ENCODE data around the gene SEMA4D.
A peak's percentile ranks its signal among the peaks of the same experiment; 100 is the strongest.

Gene SEMA4D

GRCh38 chr9:89422151-89422975 is 75.5 kb downstream of the SEMA4D start:
- no peak for DNase-seq (ENCODE audit: extremely low spot score)
- ChIA-PET POLR2A (no interaction called here), CTCF (interaction anchor here (1.2 to 1.9 kb wide), 3 partner anchors 12 to 153 kb away, joined by 3 to 6 read pairs (median 5); no protein-coding TSS in a partner anchor)
- TF ChIP-seq CTCF (IDR thresholded peaks at IDR 0.05; ENCODE audit: control extremely low read depth, extremely low read depth, low read depth, missing control alignments), result no peak

- no peak for DNase-seq (ENCODE audit: extremely low spot score)
- TF ChIP-seq CTCF (IDR thresholded peaks at IDR 0.05; ENCODE audit: control extremely low read depth, extremely low read depth, low read depth, missing control alignments), result no peak
- ChIA-PET POLR2A (no interaction called here), CTCF (no interaction called here)
Observed at GRCh38 chr9:89421595-89421994, 76.3 kb downstream of the SEMA4D start.

GRCh38 chr9:89420397-89421178 is 77.3 kb downstream of the SEMA4D start:
- no peak for TF ChIP-seq CTCF (IDR thresholded peaks at IDR 0.05; ENCODE audit: control extremely low read depth, extremely low read depth, low read depth, missing control alignments)
- no peak for DNase-seq (ENCODE audit: extremely low spot score)
- CTCF ChIA-PET, result interaction anchor here (1.0 kb wide), 2 partner anchors 9 to 10 kb away, joined by 3 to 4 read pairs; no protein-coding TSS in a partner anchor
- POLR2A ChIA-PET, result no interaction called here

GRCh38 chr9:89419978-89420394 is 77.9 kb downstream of the SEMA4D start:
- ChIA-PET CTCF (interaction anchor here (1.4 to 4.1 kb wide), 2 partner anchors 10 to 32 kb away, joined by 7 to 34 read pairs; no protein-coding TSS in a partner anchor), POLR2A (no interaction called here)
- TF ChIP-seq CTCF (IDR thresholded peaks at IDR 0.05; ENCODE audit: control extremely low read depth, extremely low read depth, low read depth, missing control alignments), result no peak
- DNase-seq (ENCODE audit: extremely low spot score), result no peak

- CTCF ChIA-PET, result interaction anchor here (1.0 to 4.1 kb wide), 6 partner anchors 9 to 130 kb away, joined by 3 to 34 read pairs (median 7); no protein-coding TSS in a partner anchor
- no peak for TF ChIP-seq CTCF (IDR thresholded peaks at IDR 0.05; ENCODE audit: control extremely low read depth, extremely low read depth, low read depth, missing control alignments)
- POLR2A ChIA-PET, result interaction anchor here (1.4 kb wide), 1 partner anchor 9 kb away, joined by 4 read pairs; no protein-coding TSS in a partner anchor
- peak; percentile 69 for DNase-seq (ENCODE audit: extremely low spot score)
Observed at GRCh38 chr9:89418882-89419640, 78.9 kb downstream of the SEMA4D start.

GRCh38 chr9:89418474-89418845 is 79.5 kb downstream of the SEMA4D start:
- no peak for TF ChIP-seq CTCF (IDR thresholded peaks at IDR 0.05; ENCODE audit: control extremely low read depth, extremely low read depth, low read depth, missing control alignments)
- POLR2A ChIA-PET, result interaction anchor here (1.4 kb wide), 1 partner anchor 9 kb away, joined by 4 read pairs; no protein-coding TSS in a partner anchor
- CTCF ChIA-PET, result interaction anchor here (1.0 to 4.1 kb wide), 6 partner anchors 8 to 130 kb away, joined by 3 to 34 read pairs (median 7); no protein-coding TSS in a partner anchor
- DNase-seq (ENCODE audit: extremely low spot score), result no peak
